ENCODE data around the gene ADAMTS18.

GRCh38 chr16:77323695-77324094 lies 111.1 kb downstream of the ADAMTS18 start:
- TF ChIP-seq, protein P1, sequence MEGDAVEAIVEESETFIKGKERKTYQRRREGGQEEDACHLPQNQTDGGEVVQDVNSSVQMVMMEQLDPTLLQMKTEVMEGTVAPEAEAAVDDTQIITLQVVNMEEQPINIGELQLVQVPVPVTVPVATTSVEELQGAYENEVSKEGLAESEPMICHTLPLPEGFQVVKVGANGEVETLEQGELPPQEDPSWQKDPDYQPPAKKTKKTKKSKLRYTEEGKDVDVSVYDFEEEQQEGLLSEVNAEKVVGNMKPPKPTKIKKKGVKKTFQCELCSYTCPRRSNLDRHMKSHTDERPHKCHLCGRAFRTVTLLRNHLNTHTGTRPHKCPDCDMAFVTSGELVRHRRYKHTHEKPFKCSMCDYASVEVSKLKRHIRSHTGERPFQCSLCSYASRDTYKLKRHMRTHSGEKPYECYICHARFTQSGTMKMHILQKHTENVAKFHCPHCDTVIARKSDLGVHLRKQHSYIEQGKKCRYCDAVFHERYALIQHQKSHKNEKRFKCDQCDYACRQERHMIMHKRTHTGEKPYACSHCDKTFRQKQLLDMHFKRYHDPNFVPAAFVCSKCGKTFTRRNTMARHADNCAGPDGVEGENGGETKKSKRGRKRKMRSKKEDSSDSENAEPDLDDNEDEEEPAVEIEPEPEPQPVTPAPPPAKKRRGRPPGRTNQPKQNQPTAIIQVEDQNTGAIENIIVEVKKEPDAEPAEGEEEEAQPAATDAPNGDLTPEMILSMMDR (IDR thresholded peaks at IDR 0.05) = no peak
- no peak for TF ChIP-seq POLR2A (IDR thresholded peaks at IDR 0.05)

Measured in esophagus squamous epithelium (tissue), 4 donors.